ENCODE data around the gene C11orf98. TPM values are rescaled to one million over a fixed set of nuclear protein-coding genes. Genes with fewer than 3 reads are reported as not detected.

Gene C11orf98
- 39.7 and 43.3 TPM in 2 replicates for total RNA-seq

GRCh38 chr11:62665075-62665598 lies at the start of gene C11orf98, which contains the start of gene CSKMT:
Gene C11orf98 (minus strand): TSS chr11:62665210. CDS start chr11:62665169, 41 bp downstream.
Gene CSKMT (plus strand): TSS chr11:62665312. CDS start chr11:62665880, 568 bp downstream.

GRCh38 chr11:62707277-62707861 lies 42.4 kb upstream of the C11orf98 start, which contains the start of the genes BSCL2 and GNG3:
Gene BSCL2 (minus strand): TSS chr11:62707424. CDS start chr11:62707195, 229 bp downstream.
Gene GNG3 (plus strand): TSS chr11:62707676. CDS start chr11:62708296, 620 bp downstream.

DNA sequence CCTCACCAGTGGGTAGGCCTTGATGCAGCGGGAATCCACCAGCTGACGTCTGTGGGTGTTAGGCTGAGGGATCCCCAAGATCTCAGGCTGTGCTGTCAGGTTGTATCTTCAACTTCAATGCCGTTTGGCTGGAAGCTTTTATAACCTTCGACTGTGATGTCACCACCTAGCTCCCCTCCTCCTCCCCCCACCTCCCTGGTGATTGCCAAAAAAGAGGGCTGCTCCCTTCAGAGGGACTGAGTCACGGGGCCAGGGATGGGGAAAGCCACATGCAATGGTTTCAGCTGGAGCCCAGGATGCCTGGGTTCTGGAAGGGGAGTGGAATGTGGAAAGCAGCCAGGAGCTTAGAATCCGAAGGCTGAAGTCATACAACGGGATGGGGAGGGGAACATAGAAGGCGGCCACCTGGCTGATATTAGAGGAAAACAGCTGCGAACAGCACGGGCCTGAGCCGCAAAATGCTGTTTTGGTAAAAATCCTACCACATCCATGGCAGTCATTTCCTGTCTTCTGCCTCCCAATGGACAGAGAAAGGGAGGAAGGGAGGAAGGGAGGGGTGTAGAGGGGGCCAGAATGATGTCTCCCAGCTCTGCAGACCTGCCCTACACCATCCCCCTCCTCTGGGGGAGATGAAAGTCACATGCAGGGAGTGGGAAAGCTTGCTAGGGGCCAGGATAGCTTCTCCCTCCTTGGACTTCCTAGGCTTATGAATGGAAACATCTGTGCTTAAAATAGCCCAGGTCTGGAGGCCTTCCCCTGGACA lies 24.6 kb upstream of the C11orf98 start, which contains the start of gene LRRN4CL:
Gene LRRN4CL, minus strand, starts transcription at position 110 of the 763 bp plus-strand sequence. CDS start 1,022 bp downstream, outside the sequence.

DNA sequence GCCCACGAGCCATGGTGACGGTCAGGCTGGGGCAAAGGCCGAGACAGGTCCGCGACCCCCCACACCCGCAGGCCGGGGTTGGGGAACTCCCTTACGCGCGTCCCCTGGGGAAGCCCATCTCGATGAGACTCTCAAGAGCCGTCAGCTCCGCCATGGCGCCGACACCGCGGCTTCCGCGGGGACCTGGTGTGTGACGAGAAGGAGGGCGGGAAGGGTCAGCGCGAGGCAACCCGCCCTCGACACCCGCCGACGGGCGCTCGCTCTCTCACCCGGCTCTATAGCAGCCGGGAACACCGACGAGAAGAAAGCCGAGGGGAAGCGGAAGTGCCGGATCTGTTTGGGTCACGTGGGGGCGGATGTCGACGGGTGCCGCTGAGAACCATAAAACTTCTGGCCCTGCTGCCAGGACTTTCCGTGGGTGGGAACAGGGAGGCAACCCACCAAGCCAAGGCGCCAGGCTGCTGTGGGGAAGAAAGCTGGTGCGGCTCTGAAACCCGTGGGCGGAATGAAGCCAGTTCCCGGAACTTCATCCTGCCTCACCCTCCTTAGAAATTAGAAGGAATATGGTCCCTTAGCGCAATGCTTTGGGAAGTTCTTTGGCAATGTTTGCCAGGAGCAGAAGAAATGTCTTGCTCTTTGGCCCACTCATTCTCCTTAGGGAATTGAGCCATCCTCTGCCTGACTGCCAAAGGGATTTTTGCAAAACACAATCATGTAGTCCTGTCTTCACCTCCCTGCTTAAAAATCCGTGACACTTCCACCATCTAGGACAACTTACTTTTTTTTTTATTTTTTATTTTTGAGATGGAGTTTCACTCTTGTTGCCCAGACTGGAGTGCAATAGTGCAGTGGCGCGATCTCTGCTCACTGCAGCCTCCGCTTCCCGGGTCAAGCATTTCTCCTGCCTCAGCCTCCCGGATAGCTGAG lies 14.0 kb upstream of the C11orf98 start, which contains the start of gene UBXN1:
Gene UBXN1, minus strand, starts transcription at position 304 of the 927 bp plus-strand sequence. Its CDS starts 150 bp downstream, at position 154.

DNA sequence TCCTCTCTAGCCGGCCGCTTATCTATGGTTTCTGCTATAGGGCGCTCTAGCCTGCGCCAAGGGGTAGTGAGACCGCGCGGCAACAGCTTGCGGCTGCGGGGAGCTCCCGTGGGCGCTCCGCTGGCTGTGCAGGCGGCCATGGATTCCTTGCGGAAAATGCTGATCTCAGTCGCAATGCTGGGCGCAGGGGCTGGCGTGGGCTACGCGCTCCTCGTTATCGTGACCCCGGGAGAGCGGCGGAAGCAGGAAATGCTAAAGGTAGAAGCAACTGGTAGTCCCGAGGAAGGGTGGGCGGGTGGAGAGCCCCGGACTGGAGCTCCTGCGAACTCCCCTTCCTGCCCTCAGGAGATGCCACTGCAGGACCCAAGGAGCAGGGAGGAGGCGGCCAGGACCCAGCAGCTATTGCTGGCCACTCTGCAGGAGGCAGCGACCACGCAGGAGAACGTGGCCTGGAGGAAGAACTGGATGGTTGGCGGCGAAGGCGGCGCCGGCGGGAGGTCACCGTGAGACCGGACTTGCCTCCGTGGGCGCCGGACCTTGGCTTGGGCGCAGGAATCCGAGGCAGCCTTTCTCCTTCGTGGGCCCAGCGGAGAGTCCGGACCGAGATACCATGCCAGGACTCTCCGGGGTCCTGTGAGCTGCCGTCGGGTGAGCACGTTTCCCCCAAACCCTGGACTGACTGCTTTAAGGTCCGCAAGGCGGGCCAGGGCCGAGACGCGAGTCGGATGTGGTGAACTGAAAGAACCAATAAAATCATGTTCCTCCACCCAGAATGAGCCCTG lies 6.8 kb upstream of the C11orf98 start, which contains the start of the genes LBHD1 and UQCC3:
Gene LBHD1, minus strand, starts transcription at position 660 of the 782 bp plus-strand sequence. CDS start 2,236 bp downstream, outside the sequence.
Gene UQCC3, plus strand, starts transcription at position 66 of the 782 bp plus-strand sequence. Its CDS starts 73 bp downstream, at position 139.

DNA sequence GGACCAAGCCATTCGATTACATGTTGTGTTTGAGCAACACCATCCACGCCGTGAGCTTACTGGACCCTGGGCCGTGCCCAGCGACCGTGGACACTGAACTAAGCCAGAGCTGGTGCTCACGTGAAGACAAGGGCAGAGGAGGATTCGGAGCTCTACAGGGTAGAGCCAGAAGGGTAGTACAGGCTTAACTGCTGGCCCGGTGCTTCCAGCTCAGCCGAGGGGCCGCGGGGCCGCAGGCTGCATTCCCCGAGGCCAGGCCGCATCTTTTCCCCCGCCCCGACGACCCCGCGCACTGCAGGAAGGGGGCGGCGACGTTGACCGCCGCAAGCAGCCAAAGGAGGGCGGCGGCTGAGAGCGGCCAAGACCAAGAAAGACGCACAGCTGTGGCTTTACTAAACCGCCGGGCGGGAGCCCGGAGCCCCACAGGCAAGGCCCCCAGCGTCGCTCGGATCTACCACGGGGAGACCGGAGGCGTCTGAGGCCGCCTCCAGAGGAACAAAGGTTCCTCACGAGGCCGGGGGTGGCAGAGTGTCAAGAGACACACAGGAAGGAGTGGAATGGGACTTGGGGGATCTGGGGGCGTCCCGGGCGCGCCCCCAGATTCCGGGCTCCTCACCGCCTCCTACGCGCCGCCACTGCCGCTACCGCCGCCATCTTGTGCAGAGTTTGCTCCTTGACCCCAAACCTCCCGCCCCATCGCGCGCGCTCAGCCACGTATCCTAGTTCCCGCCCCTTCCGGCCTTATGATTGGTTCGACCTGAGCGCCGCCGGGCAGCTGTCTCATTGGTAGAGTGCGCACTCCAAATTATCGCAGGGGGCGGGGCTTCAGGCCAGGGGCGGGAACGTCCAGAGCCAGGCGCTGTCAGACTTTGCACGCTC lies 18.8 kb downstream of the C11orf98 start, which contains the start of gene GANAB:
Gene GANAB, minus strand, starts transcription at position 668 of the 879 bp plus-strand sequence. Its CDS starts 14 bp downstream, at position 654.

DNA sequence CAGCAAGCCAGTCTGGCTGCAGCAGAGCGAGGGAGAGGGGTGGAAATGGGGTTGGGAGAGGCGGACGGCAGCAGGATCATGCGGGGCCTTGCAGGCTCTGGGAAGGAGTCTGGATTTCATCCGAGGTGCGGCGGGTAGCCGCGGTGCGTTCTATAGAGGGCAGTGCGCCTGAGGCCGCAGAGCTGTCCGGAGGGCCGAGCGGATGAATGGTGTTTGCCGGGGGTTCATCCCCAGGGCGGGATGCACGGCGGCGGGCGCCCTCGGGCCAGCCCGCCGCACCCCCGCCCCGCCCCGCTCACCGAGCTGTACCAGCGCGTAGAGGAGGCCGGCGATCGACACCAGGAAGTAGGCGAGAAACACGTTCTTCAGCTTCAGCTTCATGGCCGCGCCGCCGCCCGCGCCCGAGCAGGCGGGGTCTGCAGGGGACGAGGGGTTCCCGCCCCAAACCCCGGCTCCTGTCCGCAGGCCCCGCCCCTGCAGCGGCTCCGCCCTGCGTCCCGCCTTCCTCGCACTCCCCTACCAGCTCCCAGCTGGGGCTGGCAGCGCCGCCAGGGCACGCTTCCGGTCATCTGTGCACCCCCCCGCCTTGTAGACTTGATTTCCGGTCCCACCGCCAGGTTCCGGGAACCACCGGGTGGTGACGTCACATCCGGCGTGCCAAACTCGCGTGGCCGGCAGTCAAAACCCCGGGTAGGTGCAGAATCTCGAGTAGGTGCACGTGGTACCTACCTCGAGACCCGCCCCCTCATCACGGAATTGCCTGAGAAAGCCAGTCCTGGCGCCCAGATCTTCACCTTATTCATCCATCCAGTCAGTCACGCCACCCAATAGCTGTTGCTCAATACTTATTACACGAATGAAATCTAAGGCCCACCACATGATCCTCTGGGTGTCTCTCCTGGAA lies 43.2 kb downstream of the C11orf98 start, which contains the start of gene B3GAT3:
Gene B3GAT3, minus strand, starts transcription at position 420 of the 904 bp plus-strand sequence. Its CDS starts 39 bp downstream, at position 381.

Other genes starting within 250 kb of the C11orf98 start
- gene SCGB1A1, start 246.2 kb downstream of the C11orf98 start, total RNA-seq, result not detected in 2 replicates
- gene AHNAK, start 118.4 kb downstream of the C11orf98 start, total RNA-seq, result 388 and 488 TPM in 2 replicates
- 1,708 and 1,734 TPM in 2 replicates for gene EEF1G, start 91.3 kb downstream of the C11orf98 start, total RNA-seq
- gene TUT1, start 73.7 kb downstream of the C11orf98 start, total RNA-seq, result 4.8 and 6.7 TPM in 2 replicates
- gene MTA2, start 63.3 kb downstream of the C11orf98 start, total RNA-seq, result 110 and 118 TPM in 2 replicates
- gene EML3, start 52.4 kb downstream of the C11orf98 start, total RNA-seq, result 12.8 and 14.3 TPM in 2 replicates
- 5.5 and 7.8 TPM in 2 replicates for gene ROM1, start 52.0 kb downstream of the C11orf98 start, total RNA-seq
- 22.3 and 35.2 TPM in 2 replicates for gene B3GAT3, start 43.2 kb downstream of the C11orf98 start, total RNA-seq
- gene GANAB, start 18.6 kb downstream of the C11orf98 start, total RNA-seq, result 249 and 288 TPM in 2 replicates
- gene INTS5, start 11.9 kb downstream of the C11orf98 start, total RNA-seq, result 15.1 and 22.9 TPM in 2 replicates
- gene CSKMT, start 102 bp upstream of the C11orf98 start, total RNA-seq, result 7.4 and 7.5 TPM in 2 replicates
- 11.7 and 12.1 TPM in 2 replicates for gene UQCC3, start 6.5 kb upstream of the C11orf98 start, total RNA-seq
- gene LBHD1, start 7.1 kb upstream of the C11orf98 start, total RNA-seq, result 2.4 and 3.0 TPM in 2 replicates
- gene UBXN1, start 13.9 kb upstream of the C11orf98 start, total RNA-seq, result 193 and 199 TPM in 2 replicates
- gene LRRN4CL, start 24.3 kb upstream of the C11orf98 start, total RNA-seq, result 10.6 and 11.7 TPM in 2 replicates
- 58.3 and 73.6 TPM in 2 replicates for gene BSCL2, start 42.2 kb upstream of the C11orf98 start, total RNA-seq
- gene GNG3, start 42.5 kb upstream of the C11orf98 start, total RNA-seq, result not detected in 2 replicates
- gene HNRNPUL2, start 62.2 kb upstream of the C11orf98 start, total RNA-seq, result 7.3 and 9.7 TPM in 2 replicates
- 34.0 and 37.4 TPM in 2 replicates for gene TTC9C, start 63.3 kb upstream of the C11orf98 start, total RNA-seq
- gene ZBTB3, start 89.0 kb upstream of the C11orf98 start, total RNA-seq, result 9.7 and 12.7 TPM in 2 replicates
- gene POLR2G, start 96.4 kb upstream of the C11orf98 start, total RNA-seq, result 62.2 and 77.1 TPM in 2 replicates
- gene TAF6L, start 106.2 kb upstream of the C11orf98 start, total RNA-seq, result 12.1 and 19.1 TPM in 2 replicates
- 35.7 and 38.4 TPM in 2 replicates for gene TMEM179B, start 122.2 kb upstream of the C11orf98 start, total RNA-seq
- gene TMEM223, start 126.8 kb upstream of the C11orf98 start, total RNA-seq, result 12.8 and 16.0 TPM in 2 replicates
- gene NXF1, start 140.2 kb upstream of the C11orf98 start, total RNA-seq, result 9.7 and 21.1 TPM in 2 replicates
- 46.2 and 49.9 TPM in 2 replicates for gene STX5, start 166.8 kb upstream of the C11orf98 start, total RNA-seq
- gene TEX54, start 167.6 kb upstream of the C11orf98 start, total RNA-seq, result not detected in 2 replicates
- gene WDR74, start 174.4 kb upstream of the C11orf98 start, total RNA-seq, result 51.0 and 77.9 TPM in 2 replicates
- gene SLC3A2, start 215.7 kb upstream of the C11orf98 start, total RNA-seq, result 210 and 296 TPM in 2 replicates

Data from smooth muscle cell of bladder (primary cell).